GM12891 (cell line): Measurements from ENCODE around the gene SIGLEC1.

Experiments used
- PAX5 ChIP-seq: IDR thresholded peaks from 2 replicates; pipeline ENCODE4 v1.6.1; 2011; ENCODE audit warnings: low read length, moderate library complexity, mild to moderate bottlenecking; ENCODE audit not compliant: insufficient read depth, severe bottlenecking
- POLR2A ChIP-seq: IDR thresholded peaks from 2 replicates; pipeline ENCODE4 v1.6.1; 2011; ENCODE audit warnings: low read depth, low read length, control low read depth
- POLR2AphosphoS5 ChIP-seq: IDR thresholded peaks from 2 replicates; pipeline ENCODE4 v1.6.1; 2011; ENCODE audit warnings: low read depth, low read length, control low read depth
- POU2F2 ChIP-seq: IDR thresholded peaks from 2 replicates; pipeline ENCODE4 v1.6.1; 2011; ENCODE audit warnings: low read depth, mild to moderate bottlenecking, control low read depth, low read length, moderate library complexity
- SPI1 ChIP-seq: IDR thresholded peaks from 2 replicates; pipeline ENCODE4 v1.6.1; 2011; ENCODE audit warnings: low read depth, low read length, control low read depth
- TAF1 ChIP-seq: IDR thresholded peaks from 2 replicates; pipeline ENCODE4 v1.6.1; 2011; ENCODE audit warnings: low read depth, low read length, control low read depth

- TF ChIP-seq TAF1: no peak
- no peak for TF ChIP-seq POLR2A
- TF ChIP-seq POLR2AphosphoS5: no peak
- no peak for TF ChIP-seq SPI1
- TF ChIP-seq PAX5: no peak
- no peak for TF ChIP-seq POU2F2
Measured at GRCh38 chr20:3749689-3750531, 37.5 kb upstream of the SIGLEC1 start.
